Measurements from ENCODE around the gene DCC. TPM values are rescaled to one million over a fixed set of nuclear protein-coding genes. Genes with fewer than 3 reads are reported as not detected.

The DCC gene
- total and polyA plus RNA-seq, 2 donors (not counting 1 experiment from before 2014, with no cell fraction given), result 0.14 TPM; not detected in 1

GRCh38 chr18:53126210-53126609, 786.2 kb downstream of the DCC start:
- no peak for DNase-seq (ENCODE audit: low read depth in 2 of 2)
- Histone ChIP-seq H3K4me1 (ENCODE audit: control insufficient read depth, extremely low read depth, insufficient read depth, low read length) (no peaks in the 10 kb centered on the region), H4K20me1 (ENCODE audit: control insufficient read depth, extremely low read depth, insufficient read depth, low read length) (no peaks in the 10 kb centered on the region), H3K27me3 (ENCODE audit: control insufficient read depth, insufficient read depth, low read length) (no peaks in the 10 kb centered on the region), H3K27ac (ENCODE audit: insufficient read depth, low read length) (no peak overlapping the region), H3K9me3 (ENCODE audit: control insufficient read depth, insufficient read depth, low read depth, low read length) (no peaks in the 10 kb centered on the region), H3K4me3 (replicated peaks in 1 of 4; ENCODE audit: control extremely low read depth in 1 of 4, insufficient read depth in 1 of 4, low read depth in 3 of 4, low read length in 4 of 4) (no peak overlapping the region), H3K9ac (ENCODE audit: insufficient read depth, low read length) (no peak overlapping the region), H3K79me2 (ENCODE audit: control insufficient read depth, insufficient read depth, low read length) (no peaks in the 10 kb centered on the region), H3K36me3 (ENCODE audit: control insufficient read depth, insufficient read depth, low read length) (no peaks in the 10 kb centered on the region), H3K4me2 (ENCODE audit: extremely low read depth, insufficient read depth, low read length) (no peak overlapping the region), H2AFZ (ENCODE audit: low read length) (no peak overlapping the region)
- TF ChIP-seq EZH2 (IDR thresholded peaks at IDR 0.05; ENCODE audit: low read length, missing control alignments) (no peak), CTCF (conservative IDR thresholded peaks at IDR 0.05 in 1 of 2, IDR thresholded peaks at IDR 0.05 in 1 of 2; ENCODE audit: low read depth in 1 of 2, low read length in 2 of 2) (no peak)

- no peak for DNase-seq (ENCODE audit: low read depth in 2 of 2)
These were observed 791.0 kb downstream of the DCC start for GRCh38 chr18:53131001-53131400.

GRCh38 chr18:53134711-53135110, 794.7 kb downstream of the DCC start:
- H2AFZ ChIP-seq (ENCODE audit: low read length), result no peak overlapping the region
- no peak overlapping the region for H3K4me2 ChIP-seq (ENCODE audit: extremely low read depth, insufficient read depth, low read length)
- no peaks in the 10 kb centered on the region for H4K20me1 ChIP-seq (ENCODE audit: control insufficient read depth, extremely low read depth, insufficient read depth, low read length)
- no peaks in the 10 kb centered on the region for H3K27me3 ChIP-seq (ENCODE audit: control insufficient read depth, insufficient read depth, low read length)
- no peaks in the 10 kb centered on the region for H3K79me2 ChIP-seq (ENCODE audit: control insufficient read depth, insufficient read depth, low read length)
- no peaks in the 10 kb centered on the region for H3K4me1 ChIP-seq (ENCODE audit: control insufficient read depth, extremely low read depth, insufficient read depth, low read length)
- no peaks in the 10 kb centered on the region for H3K9me3 ChIP-seq (ENCODE audit: control insufficient read depth, insufficient read depth, low read depth, low read length)
- TF ChIP-seq CTCF (conservative IDR thresholded peaks at IDR 0.05 in 1 of 2, IDR thresholded peaks at IDR 0.05 in 1 of 2; ENCODE audit: low read depth in 1 of 2, low read length in 2 of 2) (no peak), EZH2 (IDR thresholded peaks at IDR 0.05; ENCODE audit: low read length, missing control alignments) (no peak)
- DNase-seq (ENCODE audit: low read depth in 2 of 2), result no peak
- no peaks in the 10 kb centered on the region for H3K36me3 ChIP-seq (ENCODE audit: control insufficient read depth, insufficient read depth, low read length)
- no peak overlapping the region for H3K27ac ChIP-seq (ENCODE audit: insufficient read depth, low read length)
- H3K4me3 ChIP-seq (replicated peaks in 1 of 4; ENCODE audit: control extremely low read depth in 1 of 4, insufficient read depth in 1 of 4, low read depth in 3 of 4, low read length in 4 of 4), result no peak overlapping the region
- H3K9ac ChIP-seq (ENCODE audit: insufficient read depth, low read length), result no peak overlapping the region

More at GRCh38 chr18:53131001-53131400, 791.0 kb downstream of the DCC start:
- Histone ChIP-seq H3K9ac (ENCODE audit: insufficient read depth, low read length) (no peak overlapping the region), H2AFZ (ENCODE audit: low read length) (no peak overlapping the region), H3K27ac (ENCODE audit: insufficient read depth, low read length) (no peak overlapping the region), H3K79me2 (ENCODE audit: control insufficient read depth, insufficient read depth, low read length) (no peaks in the 10 kb centered on the region), H3K4me1 (ENCODE audit: control insufficient read depth, extremely low read depth, insufficient read depth, low read length) (no peaks in the 10 kb centered on the region), H3K4me3 (replicated peaks in 1 of 4; ENCODE audit: control extremely low read depth in 1 of 4, insufficient read depth in 1 of 4, low read depth in 3 of 4, low read length in 4 of 4) (no peak overlapping the region), H3K9me3 (ENCODE audit: control insufficient read depth, insufficient read depth, low read depth, low read length) (no peaks in the 10 kb centered on the region), H3K27me3 (ENCODE audit: control insufficient read depth, insufficient read depth, low read length) (no peaks in the 10 kb centered on the region), H3K4me2 (ENCODE audit: extremely low read depth, insufficient read depth, low read length) (no peak overlapping the region), H4K20me1 (ENCODE audit: control insufficient read depth, extremely low read depth, insufficient read depth, low read length) (no peaks in the 10 kb centered on the region), H3K36me3 (ENCODE audit: control insufficient read depth, insufficient read depth, low read length) (no peaks in the 10 kb centered on the region)
- TF ChIP-seq EZH2 (IDR thresholded peaks at IDR 0.05; ENCODE audit: low read length, missing control alignments), result no peak
- no peak for TF ChIP-seq CTCF (conservative IDR thresholded peaks at IDR 0.05 in 1 of 2, IDR thresholded peaks at IDR 0.05 in 1 of 2; ENCODE audit: low read depth in 1 of 2, low read length in 2 of 2)

All from fibroblast of lung (primary cell).